HG02759 (cell line): ENCODE measurements around the gene FGF14.
"Not testable (repeated sequence)": the region's sequence is repeated elsewhere in the genome, so short reads cannot be mapped to it uniquely, and the experiment has no call there.

Experiments
- ATAC-seq: cut with Tn5 transposase; IDR thresholded peaks from one replicate; pipeline ENCODE4 v1.9.1; 2021; ENCODE audit warnings: mild to moderate bottlenecking, moderate library complexity; ENCODE audit not compliant: unreplicated experiment

FGF14 gene

DNA sequence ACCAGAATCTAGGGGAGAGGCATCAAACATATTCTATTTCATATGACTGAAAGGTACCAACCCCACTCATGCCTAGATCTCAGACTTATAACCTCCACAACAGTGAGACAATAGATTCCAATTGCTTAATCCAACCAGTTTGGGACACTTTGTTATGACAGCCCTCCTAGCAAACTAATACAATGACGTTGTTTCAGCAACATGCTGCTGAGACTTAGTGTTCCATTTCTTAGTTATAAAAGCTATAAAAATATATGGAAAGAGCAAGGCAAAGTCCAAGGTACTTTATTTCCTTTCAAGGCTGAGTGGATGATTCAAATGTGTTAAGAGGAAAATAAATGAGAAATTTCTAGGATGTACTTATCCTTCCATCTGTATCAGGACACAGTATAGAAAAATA is 352.0 kb downstream of the FGF14 start:
- ATAC-seq = no peak

DNA sequence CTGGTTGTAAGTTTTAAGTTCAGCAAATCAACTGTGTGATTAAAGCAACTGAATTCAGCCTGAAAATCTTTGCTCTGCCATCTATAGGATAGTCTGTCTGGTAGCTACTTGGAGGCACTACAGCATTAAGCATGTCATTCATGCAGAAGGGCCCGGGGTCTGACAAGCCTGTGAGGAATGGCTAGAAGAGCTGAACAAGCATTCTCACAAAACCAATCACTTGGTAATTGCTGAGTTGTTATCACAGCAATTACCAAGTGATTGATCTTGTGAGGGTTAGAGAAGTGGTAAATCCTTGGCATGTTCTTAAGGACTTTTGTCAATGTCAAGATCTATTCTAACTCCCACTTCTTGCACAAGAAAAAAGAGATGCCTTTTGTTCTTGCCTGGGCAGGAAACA is 356.1 kb downstream of the FGF14 start:
- ATAC-seq = no peak

DNA sequence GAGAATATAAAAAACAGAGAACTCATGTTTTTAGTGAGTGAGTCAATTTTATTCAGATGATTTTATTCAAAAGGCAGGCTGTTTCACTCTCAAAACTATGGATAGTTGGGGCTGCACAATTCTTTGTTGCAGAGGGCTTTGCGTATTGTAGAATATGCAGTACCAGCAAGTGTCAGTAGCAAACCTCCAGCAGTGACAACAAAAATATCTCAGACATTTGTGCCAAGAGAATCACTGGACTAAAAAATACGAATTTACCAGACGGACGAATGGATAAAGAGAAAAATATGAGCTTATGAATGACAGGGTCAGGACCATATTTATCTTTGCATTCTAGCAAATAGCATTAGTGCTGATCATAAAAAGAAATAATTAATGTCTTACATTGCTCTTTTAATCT is 359.1 kb downstream of the FGF14 start:
- no peak for ATAC-seq

DNA sequence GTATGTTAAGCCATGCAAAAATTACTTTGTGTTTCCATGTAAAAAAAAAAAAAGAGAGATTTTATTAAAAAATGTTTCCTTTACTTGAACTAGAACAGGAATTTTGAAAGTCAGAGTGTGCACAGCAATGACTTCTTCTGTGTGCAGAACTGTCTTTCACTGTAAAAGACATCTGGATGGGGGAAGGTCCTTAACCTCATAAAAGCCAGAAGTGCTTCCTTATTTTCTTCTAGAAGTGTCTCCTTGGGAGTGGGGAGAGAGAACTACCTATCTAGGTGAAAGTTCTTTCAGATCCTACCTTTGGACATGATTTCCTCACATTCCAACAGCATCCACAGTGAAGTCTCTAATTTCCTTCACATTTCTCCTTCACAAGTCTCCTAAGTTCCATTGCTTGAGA is 360.3 kb downstream of the FGF14 start:
- ATAC-seq = no peak

DNA sequence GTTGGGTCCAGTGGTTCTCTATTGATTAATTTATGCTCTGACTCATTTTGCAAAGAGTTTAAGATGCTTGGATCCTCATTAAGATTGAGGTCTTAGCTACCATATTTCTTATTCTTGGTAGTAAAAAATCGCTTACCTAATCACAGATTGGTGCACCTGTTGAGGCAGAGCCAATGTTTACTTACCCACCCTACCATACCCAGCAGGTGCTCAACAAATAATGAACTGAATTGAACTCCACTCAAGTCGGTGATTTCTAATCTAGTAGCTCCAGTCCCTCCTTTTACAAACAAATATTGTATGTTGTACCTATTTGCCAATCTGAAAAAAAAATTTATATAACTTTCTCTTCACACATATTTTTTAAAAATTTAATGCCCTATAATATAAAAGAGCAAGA is 361.0 kb downstream of the FGF14 start:
- no peak for ATAC-seq

DNA sequence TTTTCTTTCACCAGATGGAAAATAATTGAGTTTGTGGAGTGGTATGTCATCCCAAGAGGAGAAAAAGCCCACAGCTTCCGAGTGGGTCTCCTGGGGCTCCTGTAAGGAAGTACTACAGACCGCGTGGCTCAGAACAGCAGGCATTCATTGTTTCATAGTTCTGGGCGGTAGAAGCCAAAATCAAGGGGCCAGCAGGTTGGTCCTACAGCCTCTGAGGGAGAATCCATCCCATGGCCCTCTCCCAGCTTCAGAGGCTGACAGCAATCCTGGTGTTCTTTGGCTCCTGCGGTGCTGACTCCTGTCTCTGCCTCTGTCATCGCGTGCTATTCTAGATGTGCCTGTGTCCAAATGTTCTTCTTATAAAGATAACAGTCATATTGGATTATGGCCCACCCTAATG is 362.6 kb downstream of the FGF14 start:
- ATAC-seq = no peak

DNA sequence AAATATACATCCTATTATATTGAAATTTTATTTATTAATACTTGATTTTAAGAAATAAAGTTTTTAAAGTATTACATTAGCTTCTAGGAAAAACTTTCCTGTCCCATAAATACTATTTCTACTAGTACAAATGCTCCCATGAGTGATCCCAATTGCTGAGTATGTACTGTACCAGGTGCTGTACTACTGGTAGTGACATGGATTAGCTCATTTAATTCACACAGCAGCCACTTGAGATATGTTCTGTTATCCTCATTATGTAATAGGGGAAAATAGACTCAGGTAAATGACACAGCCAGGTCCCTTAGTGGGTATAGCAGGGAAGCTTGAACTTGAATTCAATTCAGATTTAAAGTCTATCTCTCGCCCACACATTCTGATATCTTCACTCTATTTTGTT is 363.1 kb downstream of the FGF14 start:
- no peak for ATAC-seq

DNA sequence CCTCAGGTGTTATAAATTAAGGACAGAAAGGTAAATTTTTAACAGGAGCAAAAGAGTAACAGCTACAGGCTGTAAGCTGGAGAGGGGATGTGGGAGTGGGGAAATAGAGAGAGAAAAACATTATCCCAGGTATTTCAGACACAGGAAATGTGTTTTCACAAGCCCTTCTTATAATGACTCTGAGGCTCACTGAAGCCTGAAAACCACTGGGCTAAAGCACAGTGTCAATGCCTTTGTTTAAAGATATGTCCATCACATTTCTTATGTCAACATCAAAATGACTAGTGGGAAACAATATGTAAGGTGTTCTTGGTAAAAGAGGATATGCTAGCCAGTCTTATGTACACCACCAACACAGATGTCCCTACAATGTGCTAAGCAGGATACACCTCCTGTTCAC is 365.9 kb downstream of the FGF14 start:
- no peak for ATAC-seq

DNA sequence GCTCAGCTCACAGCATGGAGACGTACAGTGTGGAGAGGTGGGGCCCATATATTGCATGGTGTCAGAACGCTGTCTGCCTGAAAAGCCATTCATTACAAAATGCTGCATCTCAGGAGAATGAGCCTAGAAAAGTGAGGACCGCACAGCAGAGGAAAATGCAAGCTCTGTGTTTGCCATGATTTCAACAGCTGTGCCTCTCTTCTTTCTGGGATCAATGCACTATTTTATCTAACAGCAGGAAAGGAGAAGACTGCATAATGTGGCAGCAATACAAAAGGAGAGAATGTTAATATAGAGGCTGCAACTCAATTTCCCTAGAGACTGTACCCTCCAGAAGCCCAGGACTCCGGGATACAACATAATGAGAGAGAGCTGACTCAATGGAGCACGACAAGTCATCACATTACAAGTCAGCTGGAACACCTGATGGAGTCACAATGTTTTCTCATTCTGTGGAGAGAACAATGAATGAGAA is 368.0 kb downstream of the FGF14 start:
- no peak for ATAC-seq

DNA sequence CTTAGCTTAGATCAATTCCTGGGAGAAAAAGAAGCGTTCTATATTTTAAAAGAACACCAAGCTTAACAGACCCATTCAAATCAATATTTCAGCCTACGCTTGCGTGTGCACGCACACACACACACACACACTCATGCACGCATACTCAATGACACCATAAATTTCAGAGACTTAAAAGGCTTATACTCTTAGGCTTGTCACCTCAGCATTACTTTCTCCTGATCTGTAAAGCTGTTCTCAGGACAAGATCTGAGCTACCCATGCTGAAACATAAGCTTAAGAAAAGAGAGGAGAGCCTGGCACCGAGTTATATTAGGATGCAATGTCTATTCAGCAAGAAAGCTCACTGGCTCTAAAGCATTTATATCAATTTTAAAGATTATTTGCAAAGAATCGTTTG is 368.5 kb downstream of the FGF14 start:
- ATAC-seq = no peak

DNA sequence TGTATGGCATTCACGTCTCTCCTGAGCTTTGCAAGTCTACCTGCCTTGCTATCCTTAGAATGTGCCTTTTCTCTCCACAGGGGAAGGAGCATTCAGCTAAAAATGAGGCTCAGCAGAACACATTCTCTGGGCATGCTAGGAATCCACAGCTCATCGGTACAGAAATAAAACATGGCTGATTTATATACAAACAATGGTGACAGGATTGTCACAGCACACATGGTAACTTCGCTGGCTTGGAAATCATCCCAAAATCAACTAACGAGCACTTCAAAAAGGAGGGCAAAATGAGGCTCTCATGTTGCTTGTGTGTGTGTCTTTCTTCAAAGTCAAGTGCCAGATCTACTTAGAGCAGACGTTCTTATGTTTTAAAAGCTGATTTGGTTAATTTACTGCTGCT is 373.0 kb downstream of the FGF14 start:
- ATAC-seq = no peak

DNA sequence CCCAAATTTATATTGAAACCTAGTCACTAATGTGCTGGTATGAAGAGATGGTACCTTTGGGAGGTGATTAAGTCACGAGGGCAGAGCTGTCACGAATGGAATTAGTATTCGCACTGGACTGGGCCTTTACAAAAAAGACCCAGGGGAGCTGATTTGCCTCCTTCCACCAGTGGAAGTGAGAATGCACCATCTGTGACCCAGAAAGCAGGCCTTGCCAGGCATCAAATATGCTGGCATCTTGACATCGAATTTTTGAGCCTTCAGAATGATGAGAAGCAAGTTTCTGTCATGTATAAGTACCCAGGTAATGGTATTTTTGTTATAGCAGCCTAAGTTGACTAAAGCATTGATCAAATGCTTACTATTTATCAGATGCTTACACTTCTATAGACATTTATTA is 373.6 kb downstream of the FGF14 start:
- ATAC-seq = no peak

DNA sequence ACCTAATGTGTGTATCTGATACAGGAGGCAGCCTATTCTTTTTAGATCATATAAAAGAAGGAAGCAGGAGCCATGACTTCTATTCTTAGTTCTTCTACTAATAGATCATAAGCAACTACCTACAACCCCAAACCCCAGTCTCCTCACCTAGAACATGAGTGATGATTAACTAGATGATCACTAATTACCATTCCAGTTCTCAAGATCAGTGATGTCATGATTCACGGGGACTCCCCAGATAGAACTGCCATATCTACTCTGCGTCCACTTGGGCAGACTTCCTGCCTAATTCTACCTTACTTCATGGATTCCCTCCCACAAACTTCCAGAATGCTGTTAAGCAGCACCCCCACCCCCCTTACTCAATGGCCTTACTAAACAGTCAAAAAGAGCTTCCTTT is 380.1 kb downstream of the FGF14 start:
- no peak for ATAC-seq

DNA sequence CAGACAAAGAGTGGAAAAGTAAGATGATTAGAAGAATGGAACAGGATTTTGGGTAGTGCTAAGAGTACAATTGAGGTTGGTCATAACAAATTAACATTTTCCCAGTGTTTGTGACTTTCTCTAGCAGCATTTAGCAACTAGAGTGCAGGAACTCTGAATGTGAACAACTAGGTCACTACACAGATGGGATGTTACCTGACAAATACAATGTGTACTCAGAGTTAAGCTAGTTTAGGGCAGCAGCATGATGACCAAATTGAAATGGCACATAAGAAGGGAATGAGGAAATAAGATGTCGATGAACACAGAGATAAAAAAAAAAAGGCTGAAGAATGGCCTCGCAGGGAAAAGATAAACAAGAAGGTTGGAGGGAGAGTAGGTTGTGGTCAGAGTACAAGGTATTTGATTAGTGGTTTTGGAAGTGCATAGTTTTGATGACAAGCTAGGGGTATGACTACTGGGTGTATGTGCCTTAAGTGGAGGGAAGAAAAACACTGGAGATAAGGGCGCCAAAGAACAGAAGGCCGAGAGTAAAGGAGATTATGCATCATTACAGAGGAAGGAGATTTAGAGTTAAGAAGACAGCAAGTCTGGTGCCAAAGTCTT is 381.1 kb downstream of the FGF14 start:
- ATAC-seq = no peak

DNA sequence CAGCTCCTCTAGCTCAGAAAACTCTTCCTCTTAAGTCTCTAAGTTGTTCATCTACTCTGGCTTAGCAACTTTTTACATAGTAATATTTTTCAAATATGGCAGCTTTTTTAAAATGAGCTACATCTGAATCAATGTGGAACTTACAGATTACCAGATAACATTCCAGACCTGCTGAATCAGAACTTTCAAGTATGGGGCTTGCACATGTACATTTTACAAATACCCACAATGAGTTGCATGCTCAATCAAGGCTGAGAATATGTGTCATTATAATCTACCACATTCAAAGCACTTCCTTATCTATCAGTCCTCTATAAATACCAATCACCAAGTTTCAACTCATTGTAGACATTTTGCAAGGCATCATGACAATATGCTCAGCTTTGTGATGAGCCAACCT is 383.1 kb downstream of the FGF14 start:
- ATAC-seq = no peak

DNA sequence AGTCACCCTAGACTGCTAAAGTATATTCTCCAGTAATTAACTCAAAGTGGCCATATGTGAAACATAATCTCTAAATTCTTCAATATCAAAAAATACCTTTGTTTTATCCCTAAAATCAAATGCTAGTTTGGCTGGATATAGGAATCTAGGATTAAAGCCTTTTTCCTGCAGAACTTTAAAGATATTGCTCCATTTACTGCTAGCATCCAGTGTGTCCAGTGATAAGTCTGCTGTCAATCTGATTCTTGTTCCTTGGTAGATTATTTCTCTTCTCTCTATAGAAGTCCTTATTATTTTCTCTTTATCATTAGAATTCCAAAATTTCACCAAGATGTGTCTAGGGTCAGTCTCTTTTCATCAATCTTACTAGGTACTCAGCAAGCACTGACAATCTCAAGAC is 384.6 kb downstream of the FGF14 start:
- no peak for ATAC-seq

DNA sequence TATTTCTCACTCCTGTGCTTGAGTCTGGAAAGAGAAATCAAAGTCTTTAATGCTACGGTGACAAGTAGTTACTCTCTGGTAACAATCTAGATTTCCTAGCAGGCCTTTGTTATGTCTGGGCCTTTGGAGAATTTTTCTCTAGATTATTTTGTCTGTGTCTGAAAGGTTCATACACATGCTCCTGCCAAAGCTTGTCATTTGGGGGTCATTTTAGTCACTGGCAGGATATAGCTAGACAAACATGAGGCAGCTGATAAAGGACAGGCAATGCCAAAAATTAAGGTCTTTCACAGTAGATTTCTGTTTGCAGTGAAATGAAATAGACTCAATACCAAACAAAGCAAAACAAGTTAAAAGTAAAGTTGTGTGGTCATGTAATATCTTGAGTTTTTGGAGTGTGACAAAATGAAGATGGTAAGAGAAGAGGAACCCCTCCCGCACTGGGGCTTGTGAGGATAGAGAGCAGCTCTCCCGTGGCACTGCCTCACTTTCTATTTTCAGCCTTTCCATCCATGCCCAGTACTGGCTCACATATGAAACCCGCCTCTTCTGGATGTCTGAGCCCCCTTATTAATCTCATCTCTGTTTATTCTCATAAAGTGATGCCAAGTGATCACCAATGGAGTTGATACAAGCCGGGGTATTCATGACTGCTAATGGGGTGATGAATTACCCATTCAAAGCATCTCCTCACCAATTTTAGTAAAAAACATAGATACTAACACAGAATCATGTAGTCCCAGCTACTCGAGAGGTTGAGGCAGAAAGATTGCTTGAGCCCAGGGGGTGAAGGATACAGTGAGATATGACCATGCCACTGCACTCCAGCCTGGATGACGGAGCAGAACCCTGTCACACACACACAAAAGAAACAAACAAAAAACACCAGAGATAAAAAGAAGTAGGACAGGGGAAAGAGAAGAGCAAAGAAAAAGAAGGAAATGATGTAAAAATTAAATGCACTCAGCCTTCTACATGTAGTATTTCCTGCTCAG is 389.3 kb downstream of the FGF14 start:
- no peak for ATAC-seq

DNA sequence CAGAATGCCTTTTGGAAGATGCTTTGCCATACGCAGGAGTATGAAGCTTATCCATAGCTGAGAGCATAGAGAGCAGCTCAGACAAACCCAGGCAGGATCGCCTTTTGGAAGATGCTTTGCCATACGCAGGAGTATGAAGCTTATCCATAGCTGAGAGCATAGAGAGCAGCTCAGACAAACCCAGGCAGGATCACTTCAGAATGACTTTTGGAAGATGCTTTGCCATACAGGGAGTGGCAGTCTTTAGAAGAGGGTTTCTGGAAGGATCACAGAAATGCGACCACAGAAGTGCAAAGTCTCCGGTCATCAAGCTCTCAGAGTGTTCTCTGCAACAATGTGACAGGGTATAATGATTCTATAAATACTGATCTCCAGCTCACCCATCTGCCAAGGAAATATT is 390.4 kb downstream of the FGF14 start:
- not testable (repeated sequence) for ATAC-seq

DNA sequence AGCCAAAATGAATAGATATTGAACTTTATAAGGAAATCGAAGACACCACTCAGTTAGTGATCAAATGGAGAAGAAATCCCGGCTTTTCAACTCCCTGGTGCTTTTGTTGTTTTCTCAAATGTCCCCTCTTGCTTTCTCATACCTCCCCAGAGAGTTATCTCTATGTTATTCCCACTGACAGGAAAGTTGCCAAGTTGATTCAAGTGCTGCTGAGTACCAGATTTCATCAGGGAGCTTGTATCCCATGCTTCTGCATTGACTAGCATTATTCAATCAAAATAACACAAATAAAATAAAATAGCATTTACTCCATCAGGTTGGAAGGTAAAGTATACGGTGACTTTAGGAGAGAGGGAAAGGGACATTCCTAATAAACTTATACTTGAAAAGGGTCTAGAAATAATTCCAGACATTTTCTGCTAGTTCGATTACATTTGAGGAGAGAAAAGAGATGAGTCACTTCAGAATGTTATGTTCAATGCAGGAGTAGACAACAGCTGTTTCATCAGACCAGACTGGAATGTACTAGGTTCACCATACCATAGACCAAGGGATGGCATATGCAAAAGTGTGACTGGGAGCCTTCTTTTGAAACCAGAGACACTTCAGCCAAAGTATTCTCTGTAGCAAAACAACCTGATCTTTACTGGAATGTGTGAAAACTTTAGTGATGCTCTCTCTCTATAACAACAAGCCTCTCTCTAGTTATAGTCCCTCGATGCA is 397.8 kb downstream of the FGF14 start:
- ATAC-seq = no peak

DNA sequence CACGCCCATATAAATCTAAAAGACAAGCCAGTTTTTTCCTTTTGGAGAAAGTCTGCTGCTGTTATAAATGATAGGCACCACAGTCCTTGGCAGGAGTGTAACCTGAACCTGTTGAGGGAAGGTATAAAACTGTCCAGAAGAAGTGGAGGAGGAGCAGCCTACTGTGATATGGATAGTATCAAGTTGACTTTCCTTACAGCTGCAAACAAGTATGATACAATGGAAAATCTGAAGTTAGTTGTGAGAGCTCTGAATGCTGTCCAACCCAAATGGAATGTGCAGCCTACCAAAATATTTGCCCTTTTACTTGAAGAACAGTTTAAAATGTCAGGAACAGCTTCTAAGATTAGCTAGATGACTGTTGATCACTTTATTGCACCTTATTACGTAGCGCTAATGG is 399.6 kb downstream of the FGF14 start:
- no peak for ATAC-seq

DNA sequence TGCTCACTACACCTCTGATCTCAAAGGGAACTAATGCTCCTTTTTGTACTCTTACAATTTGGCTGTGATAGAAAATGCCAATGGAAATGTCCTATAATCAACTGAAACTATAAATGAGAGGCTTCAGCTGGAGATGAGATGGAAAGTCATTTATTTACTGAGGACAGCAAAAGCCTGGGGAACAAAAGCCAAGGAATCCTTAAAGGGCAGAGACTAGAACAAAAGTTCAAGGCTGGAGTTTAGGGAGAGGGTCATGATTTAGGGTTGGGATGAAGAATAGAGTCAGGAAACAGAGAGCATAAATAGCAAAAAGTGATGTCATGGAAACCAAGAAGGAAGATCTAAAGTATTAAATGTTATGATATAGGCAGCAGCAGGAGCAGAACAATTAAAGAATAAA is 401.1 kb downstream of the FGF14 start:
- ATAC-seq = no peak

DNA sequence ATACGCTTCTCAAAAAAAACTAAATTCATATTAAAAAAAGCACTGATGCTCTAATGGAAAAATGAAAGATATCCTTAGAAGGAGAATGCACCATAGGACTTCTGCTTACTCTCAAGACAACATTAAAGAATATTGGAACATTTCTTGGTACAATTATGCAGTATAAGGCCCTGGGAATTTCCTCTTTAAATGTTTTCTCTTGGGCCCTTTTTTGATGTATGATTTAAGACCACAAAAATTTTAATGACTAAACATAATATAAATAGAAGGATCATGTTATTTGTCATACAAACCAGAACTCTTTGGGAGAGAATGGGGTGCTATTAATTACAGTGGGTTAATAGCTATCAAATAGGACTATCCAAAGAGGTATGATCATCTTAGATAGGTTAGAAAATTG is 403.7 kb downstream of the FGF14 start:
- ATAC-seq = no peak
